ENCODE data around the gene DRAXIN.

The DRAXIN gene

GRCh38 chr1:11680270-11681070 lies 11.0 kb upstream of the DRAXIN start:
- peaks cover 3% of the 10 kb centered on the region; the same call in 1 of the 2 replicates for H3K36me3 ChIP-seq (ENCODE audit: insufficient read depth, low read length)
- peak overlapping the region; percentile 72 for H3K4me2 ChIP-seq (ENCODE audit: low read length)
- no peak for TF ChIP-seq EZH2 (IDR thresholded peaks at IDR 0.05; ENCODE audit: borderline replicate concordance, low read length)
- TF ChIP-seq, protein P1, sequence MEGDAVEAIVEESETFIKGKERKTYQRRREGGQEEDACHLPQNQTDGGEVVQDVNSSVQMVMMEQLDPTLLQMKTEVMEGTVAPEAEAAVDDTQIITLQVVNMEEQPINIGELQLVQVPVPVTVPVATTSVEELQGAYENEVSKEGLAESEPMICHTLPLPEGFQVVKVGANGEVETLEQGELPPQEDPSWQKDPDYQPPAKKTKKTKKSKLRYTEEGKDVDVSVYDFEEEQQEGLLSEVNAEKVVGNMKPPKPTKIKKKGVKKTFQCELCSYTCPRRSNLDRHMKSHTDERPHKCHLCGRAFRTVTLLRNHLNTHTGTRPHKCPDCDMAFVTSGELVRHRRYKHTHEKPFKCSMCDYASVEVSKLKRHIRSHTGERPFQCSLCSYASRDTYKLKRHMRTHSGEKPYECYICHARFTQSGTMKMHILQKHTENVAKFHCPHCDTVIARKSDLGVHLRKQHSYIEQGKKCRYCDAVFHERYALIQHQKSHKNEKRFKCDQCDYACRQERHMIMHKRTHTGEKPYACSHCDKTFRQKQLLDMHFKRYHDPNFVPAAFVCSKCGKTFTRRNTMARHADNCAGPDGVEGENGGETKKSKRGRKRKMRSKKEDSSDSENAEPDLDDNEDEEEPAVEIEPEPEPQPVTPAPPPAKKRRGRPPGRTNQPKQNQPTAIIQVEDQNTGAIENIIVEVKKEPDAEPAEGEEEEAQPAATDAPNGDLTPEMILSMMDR (IDR thresholded peaks at IDR 0.05; ENCODE audit: low read length) = no peak

GRCh38 chr1:11681071-11681771 lies 10.3 kb upstream of the DRAXIN start, which contains the start of gene MAD2L2:
Gene MAD2L2, minus strand, starts transcription at chr1:11681148. Its CDS starts 547 bp downstream, at chr1:11680601.
- Histone ChIP-seq H3K36me3 (ENCODE audit: insufficient read depth, low read length) (no peaks in the 10 kb centered on the region; the same call in 1 of the 2 replicates), H4K20me1 (ENCODE audit: insufficient read depth, low read length) (no peaks in the 10 kb centered on the region), H3K9me2 (ENCODE audit: low read depth, low read length) (no peaks in the 10 kb centered on the region), H3K9me3 (ENCODE audit: low read length) (no peaks in the 10 kb centered on the region), H3K79me2 (ENCODE audit: insufficient read depth, low read length) (no peaks in the 10 kb centered on the region), H3F3A (ENCODE audit: insufficient read depth, low read length) (no peaks in the 10 kb centered on the region), H3K27me3 (ENCODE audit: insufficient read depth, low read length) (no peaks in the 10 kb centered on the region), H2AFZ (ENCODE audit: low read length) (peak within 1 kb of the TSS; percentile 82), H3K4me3 (ENCODE audit: low read depth, low read length, poor library complexity, severe bottlenecking) (peak within 1 kb of the TSS; percentile 77), H3K27ac (ENCODE audit: low read depth, low read length, poor library complexity, severe bottlenecking) (no peak within 1 kb of the TSS), H3K4me1 (ENCODE audit: insufficient read depth, low read length, severe bottlenecking) (peaks cover 7% of the 10 kb centered on the region), H3K4me2 (ENCODE audit: low read length) (peak within 1 kb of the TSS; percentile 72), H3K9ac (ENCODE audit: low read length) (peak within 1 kb of the TSS; percentile 87)
- TF ChIP-seq EZH2 (IDR thresholded peaks at IDR 0.05; ENCODE audit: borderline replicate concordance, low read length) = no peak
- TF ChIP-seq, protein P1 (IDR thresholded peaks at IDR 0.05; ENCODE audit: low read length) = no peak

More at GRCh38 chr1:11680270-11681070, 11.0 kb upstream of the DRAXIN start:
- Histone ChIP-seq H2AFZ (ENCODE audit: low read length) (no peak overlapping the region), H3K4me3 (ENCODE audit: low read depth, low read length, poor library complexity, severe bottlenecking) (peak overlapping the region; percentile 77), H3K9ac (ENCODE audit: low read length) (peak overlapping the region; percentile 87), H4K20me1 (ENCODE audit: insufficient read depth, low read length) (no peaks in the 10 kb centered on the region), H3K27ac (ENCODE audit: low read depth, low read length, poor library complexity, severe bottlenecking) (no peak overlapping the region), H3K9me2 (ENCODE audit: low read depth, low read length) (no peaks in the 10 kb centered on the region), H3K9me3 (ENCODE audit: low read length) (no peaks in the 10 kb centered on the region), H3K4me1 (ENCODE audit: insufficient read depth, low read length, severe bottlenecking) (peaks cover 7% of the 10 kb centered on the region), H3K27me3 (ENCODE audit: insufficient read depth, low read length) (no peaks in the 10 kb centered on the region), H3F3A (ENCODE audit: insufficient read depth, low read length) (no peaks in the 10 kb centered on the region), H3K79me2 (ENCODE audit: insufficient read depth, low read length) (no peaks in the 10 kb centered on the region)

GRCh38 chr1:11682287-11682771 lies 9.2 kb upstream of the DRAXIN start:
- Histone ChIP-seq H2AFZ (ENCODE audit: low read length) (no peak overlapping the region), H3K27ac (ENCODE audit: low read depth, low read length, poor library complexity, severe bottlenecking) (no peak overlapping the region), H3F3A (ENCODE audit: insufficient read depth, low read length) (no peaks in the 10 kb centered on the region), H3K9me2 (ENCODE audit: low read depth, low read length) (no peaks in the 10 kb centered on the region), H3K4me2 (ENCODE audit: low read length) (no peak overlapping the region), H3K9ac (ENCODE audit: low read length) (no peak overlapping the region), H3K79me2 (ENCODE audit: insufficient read depth, low read length) (no peaks in the 10 kb centered on the region), H3K4me3 (ENCODE audit: low read depth, low read length, poor library complexity, severe bottlenecking) (no peak overlapping the region), H4K20me1 (ENCODE audit: insufficient read depth, low read length) (no peaks in the 10 kb centered on the region), H3K4me1 (ENCODE audit: insufficient read depth, low read length, severe bottlenecking) (peaks cover 7% of the 10 kb centered on the region), H3K27me3 (ENCODE audit: insufficient read depth, low read length) (no peaks in the 10 kb centered on the region), H3K9me3 (ENCODE audit: low read length) (no peaks in the 10 kb centered on the region), H3K36me3 (ENCODE audit: insufficient read depth, low read length) (no peaks in the 10 kb centered on the region)
- TF ChIP-seq, protein P1 (IDR thresholded peaks at IDR 0.05; ENCODE audit: low read length) = no peak
- TF ChIP-seq EZH2 (IDR thresholded peaks at IDR 0.05; ENCODE audit: borderline replicate concordance, low read length) = no peak
